Fibroblast of pulmonary artery (primary cell): ENCODE measurements around the gene MOB4.
"Not testable (repeated sequence)": the region's sequence is repeated elsewhere in the genome, so short reads cannot be mapped to it uniquely, and the experiment has no call there.

Experiments used
- DNase-seq: peaks from one replicate; pipeline ENCODE4 v3.0.0-alpha.2; 2010; ENCODE audit warnings: low read depth
- H3K4me3 ChIP-seq: replicated peaks from 2 replicates; pipeline ENCODE4 v1.5.1; 2011; ENCODE audit warnings: low read depth, mild to moderate bottlenecking, control low read depth, low read length, moderate library complexity
- TF ChIP-seq, protein P1 (sequence below): IDR thresholded peaks from 2 replicates; pipeline ENCODE4 v1.5.1; 2011; ENCODE audit warnings: mild to moderate bottlenecking, control low read depth, low read length, inconsistent platforms; ENCODE audit errors: missing control alignments

The MOB4 gene

GRCh38 chr2:197560146-197560665 lies 44.3 kb downstream of the MOB4 start:
- no peak for DNase-seq
- TF ChIP-seq, protein P1, sequence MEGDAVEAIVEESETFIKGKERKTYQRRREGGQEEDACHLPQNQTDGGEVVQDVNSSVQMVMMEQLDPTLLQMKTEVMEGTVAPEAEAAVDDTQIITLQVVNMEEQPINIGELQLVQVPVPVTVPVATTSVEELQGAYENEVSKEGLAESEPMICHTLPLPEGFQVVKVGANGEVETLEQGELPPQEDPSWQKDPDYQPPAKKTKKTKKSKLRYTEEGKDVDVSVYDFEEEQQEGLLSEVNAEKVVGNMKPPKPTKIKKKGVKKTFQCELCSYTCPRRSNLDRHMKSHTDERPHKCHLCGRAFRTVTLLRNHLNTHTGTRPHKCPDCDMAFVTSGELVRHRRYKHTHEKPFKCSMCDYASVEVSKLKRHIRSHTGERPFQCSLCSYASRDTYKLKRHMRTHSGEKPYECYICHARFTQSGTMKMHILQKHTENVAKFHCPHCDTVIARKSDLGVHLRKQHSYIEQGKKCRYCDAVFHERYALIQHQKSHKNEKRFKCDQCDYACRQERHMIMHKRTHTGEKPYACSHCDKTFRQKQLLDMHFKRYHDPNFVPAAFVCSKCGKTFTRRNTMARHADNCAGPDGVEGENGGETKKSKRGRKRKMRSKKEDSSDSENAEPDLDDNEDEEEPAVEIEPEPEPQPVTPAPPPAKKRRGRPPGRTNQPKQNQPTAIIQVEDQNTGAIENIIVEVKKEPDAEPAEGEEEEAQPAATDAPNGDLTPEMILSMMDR, result no peak
- no peak overlapping the region for H3K4me3 ChIP-seq

DNA sequence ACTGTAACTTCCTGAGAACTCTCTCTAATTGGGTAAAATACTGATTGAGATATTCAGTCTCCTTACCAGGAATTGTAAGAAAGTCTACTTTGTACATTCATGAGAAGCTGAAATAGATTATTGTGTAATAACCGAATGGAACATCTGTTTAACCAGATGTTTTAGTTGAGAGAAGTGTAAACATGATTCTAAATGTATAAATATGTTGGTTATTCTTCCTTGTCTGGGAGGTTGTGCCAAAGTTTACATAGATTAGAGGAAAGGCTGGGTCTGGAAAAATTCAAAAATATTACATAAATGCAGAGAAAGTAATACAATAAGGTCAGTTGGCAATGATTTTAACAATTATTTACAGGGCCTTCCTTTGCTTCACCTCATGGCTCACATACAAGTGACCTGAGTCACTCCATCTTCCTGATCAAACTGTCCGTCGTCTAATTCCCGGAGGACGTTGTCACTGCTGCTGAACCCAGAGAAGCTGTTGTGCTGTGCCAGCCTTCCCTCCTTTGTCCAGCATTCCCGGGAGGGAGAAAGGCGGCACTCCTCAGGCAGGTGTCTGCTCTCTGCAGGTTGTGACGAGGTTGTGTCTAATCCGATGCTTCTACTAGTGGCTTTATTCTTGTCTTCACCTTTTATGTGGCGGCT lies 55.9 kb downstream of the MOB4 start:
- DNase-seq, result peak; percentile 38
- TF ChIP-seq, protein P1, result no peak
- no peak overlapping the region for H3K4me3 ChIP-seq

GRCh38 chr2:197573608-197574007 lies 57.7 kb downstream of the MOB4 start:
- no peak overlapping the region for H3K4me3 ChIP-seq
- DNase-seq, result no peak
- TF ChIP-seq, protein P1, result no peak

DNA sequence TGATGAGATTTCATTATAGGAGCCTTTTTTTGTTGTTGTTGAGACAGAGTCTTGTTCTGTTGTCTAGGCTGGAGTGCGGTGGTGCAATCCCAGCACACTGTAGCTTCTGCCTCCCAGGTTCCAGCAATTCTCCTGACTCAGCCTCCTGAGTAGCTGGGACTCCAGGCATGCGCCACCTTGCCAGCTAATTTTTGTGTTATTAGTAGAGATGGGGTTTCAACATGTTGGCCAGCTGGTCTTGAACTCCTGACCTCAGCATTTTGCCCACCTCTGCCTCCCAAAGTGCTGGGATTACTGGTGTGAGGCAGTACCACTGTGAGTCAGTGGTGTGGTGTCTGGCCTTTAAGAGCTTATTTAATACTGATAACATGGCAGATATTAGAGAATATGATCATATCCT lies 60.1 kb downstream of the MOB4 start:
- peak; percentile 67 for DNase-seq
- no peak overlapping the region for H3K4me3 ChIP-seq
- TF ChIP-seq, protein P1, result no peak

- TF ChIP-seq, protein P1, result no peak
- DNase-seq, result peak; percentile 86
These were observed 60.8 kb downstream of the MOB4 start for GRCh38 chr2:197576631-197577030.

GRCh38 chr2:197577446-197577845 lies 61.6 kb downstream of the MOB4 start:
- H3K4me3 ChIP-seq, result no peak overlapping the region
- TF ChIP-seq, protein P1, result no peak
- no peak for DNase-seq

More at GRCh38 chr2:197576631-197577030, 60.8 kb downstream of the MOB4 start:
- H3K4me3 ChIP-seq, result no peak overlapping the region

DNA sequence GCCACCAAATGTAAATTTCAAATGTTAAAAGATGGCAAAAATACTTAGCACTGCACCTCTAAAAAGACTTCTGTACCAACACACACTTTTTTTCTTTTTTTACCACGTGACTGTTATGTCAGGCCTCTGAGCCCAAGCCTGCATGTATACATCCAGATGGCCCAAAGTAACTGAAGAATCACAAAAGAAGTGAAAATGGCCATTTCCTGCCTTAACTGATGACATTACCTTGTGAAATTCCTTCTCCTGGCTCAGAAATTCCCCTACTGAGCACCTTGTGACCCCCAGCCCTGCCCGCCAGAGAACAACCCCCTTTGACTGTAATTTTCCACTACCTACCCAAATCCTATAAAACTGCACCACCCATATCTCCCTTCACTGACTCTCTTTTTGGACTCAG lies 62.4 kb downstream of the MOB4 start:
- not testable (repeated sequence) for H3K4me3 ChIP-seq, DNase-seq

- not testable (repeated sequence) for DNase-seq, H3K4me3 ChIP-seq
These were observed 64.3 kb downstream of the MOB4 start for GRCh38 chr2:197580166-197580565.

- not testable (repeated sequence) for H3K4me3 ChIP-seq, DNase-seq
These were observed 71.4 kb downstream of the MOB4 start for GRCh38 chr2:197587255-197587654.
